GM19328 (cell line): Measurements from ENCODE around the gene SLC6A6.
"Not testable (repeated sequence)": the region's sequence is repeated elsewhere in the genome, so short reads cannot be mapped to it uniquely, and the experiment has no call there.

Source experiments
- ATAC-seq: cut with Tn5 transposase; IDR thresholded peaks from one replicate; pipeline ENCODE4 v1.9.1; 2021; ENCODE audit warnings: mild to moderate bottlenecking, moderate library complexity; ENCODE audit not compliant: unreplicated experiment

Gene SLC6A6

GRCh38 chr3:14397531-14397930, 4.9 kb upstream of the SLC6A6 start:
- ATAC-seq, result no peak

GRCh38 chr3:14397940-14398796, 4.2 kb upstream of the SLC6A6 start:
- no peak for ATAC-seq

- ATAC-seq, result no peak
These were observed 3.7 kb upstream of the SLC6A6 start for GRCh38 chr3:14398797-14399106.

GRCh38 chr3:14401692-14402303, 608 bp upstream of the SLC6A6 start:
- no peak for ATAC-seq

GRCh38 chr3:14403619-14404155, 1.3 kb downstream of the SLC6A6 start:
- no peak for ATAC-seq

GRCh38 chr3:14404186-14404585, 1.8 kb downstream of the SLC6A6 start:
- ATAC-seq, result no peak

- ATAC-seq, result no peak
These were observed 2.4 kb downstream of the SLC6A6 start for GRCh38 chr3:14404631-14405359.

- ATAC-seq, result no peak
These were observed 3.2 kb downstream of the SLC6A6 start for GRCh38 chr3:14405360-14406238.

DNA sequence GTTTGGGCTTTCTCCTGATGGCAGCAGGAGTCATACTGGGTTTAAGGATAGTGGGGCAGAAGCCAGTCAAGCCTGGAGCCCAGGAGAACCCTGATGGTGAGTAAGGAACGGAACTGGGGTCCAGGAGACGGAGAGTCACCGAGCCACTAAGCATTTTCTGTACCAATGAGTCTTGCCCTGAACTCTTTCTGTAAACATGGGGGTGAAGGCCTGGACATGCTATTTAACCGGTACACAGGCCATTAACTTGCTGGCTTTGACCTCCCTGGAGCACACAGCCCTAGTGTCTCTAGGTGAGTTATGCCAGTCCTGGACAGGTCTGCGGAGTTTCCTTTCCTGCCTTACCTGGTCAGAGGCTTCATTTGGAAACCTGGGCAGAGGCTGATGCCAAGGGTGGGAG, 3.9 kb downstream of the SLC6A6 start:
- ATAC-seq, result no peak

DNA sequence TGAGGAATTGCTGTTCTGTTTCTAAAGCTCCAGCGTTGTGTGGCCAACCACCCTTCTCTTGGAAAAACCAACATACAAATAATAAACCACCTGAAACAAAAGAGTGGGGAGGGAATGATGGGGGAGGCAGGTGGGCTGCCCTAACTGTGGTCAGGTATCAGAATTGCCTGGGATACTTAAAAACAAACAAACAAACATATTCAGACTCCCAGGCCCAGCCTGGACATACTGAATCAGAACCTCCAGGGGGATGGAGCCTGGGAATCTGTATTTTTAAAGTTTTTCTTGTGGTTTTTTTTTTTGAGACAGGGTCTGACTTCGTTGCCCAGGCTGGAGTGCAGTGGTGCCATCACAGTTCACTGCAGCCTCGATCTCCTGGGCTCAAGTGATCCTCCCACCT, 4.4 kb downstream of the SLC6A6 start:
- ATAC-seq, result no peak

DNA sequence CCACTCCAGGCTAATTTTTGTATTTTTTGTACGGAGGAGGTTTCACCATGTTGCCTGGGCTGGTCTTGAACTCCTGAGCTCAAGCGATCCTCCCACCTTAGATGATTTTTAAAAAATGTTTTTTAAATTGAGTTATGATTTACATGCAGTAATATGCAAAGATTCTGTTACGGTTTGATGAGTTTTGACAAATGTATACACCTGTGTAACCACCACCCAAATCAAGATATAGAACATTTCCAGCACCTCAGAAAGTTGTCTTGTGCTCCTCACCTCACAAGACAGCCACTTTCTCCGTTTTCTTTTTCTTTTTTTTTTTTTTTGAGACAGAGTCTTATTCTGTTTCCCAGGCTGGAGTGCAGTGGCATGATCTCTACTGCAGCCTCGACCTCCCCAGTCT, 4.8 kb downstream of the SLC6A6 start:
- ATAC-seq, result no peak

DNA sequence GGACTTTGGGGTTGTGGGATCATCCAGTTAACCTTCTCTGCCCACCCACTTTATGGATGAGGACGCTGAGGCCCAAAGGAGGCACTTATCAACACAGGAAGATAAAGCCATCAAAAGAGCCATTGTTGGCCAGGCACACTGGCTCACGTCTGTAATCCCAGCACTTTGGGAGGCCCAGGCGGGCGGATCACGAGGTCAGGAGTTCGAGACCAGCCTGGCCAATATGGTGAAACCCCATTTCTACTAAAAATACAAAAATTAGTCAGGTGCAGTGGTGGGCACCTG, 7.3 kb downstream of the SLC6A6 start:
- not testable (repeated sequence) for ATAC-seq

- ATAC-seq, result no peak
These were observed 7.7 kb downstream of the SLC6A6 start for GRCh38 chr3:14410106-14410502.

DNA sequence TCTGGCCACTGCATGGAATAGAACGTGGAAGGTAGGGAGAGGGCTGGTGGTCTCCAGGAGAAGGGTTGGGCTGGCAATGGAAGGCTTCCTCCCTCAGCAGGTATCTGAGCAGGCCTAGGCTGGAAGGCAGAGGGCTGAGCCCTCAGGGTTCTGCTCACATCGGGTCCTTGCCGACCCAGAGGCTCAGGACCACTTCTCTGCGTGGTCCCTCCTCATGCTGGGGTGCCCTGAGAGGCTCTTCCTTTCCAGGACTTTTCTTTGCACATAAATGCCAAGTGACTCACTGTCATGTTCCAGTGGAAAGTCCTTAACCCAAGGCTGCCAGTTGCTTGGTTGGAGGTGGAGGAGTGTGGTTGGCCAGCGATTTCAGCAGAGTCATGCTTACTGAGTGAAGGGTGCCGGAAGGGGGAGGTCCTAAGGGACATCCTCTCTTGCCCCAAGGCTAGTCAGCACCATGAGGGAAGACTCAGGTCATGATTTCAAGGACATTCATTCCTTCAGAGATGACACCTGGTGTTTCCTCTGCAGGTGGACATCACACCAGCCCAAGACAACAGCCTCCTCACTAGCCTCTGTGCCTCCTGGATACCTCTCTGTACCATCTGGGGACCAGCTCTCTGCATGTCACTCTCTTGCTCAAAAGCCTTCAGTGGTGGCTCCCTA, 8.2 kb downstream of the SLC6A6 start:
- no peak for ATAC-seq

- no peak for ATAC-seq
These were observed 8.7 kb downstream of the SLC6A6 start for GRCh38 chr3:14411166-14411526.

- no peak for ATAC-seq
These were observed 9.6 kb downstream of the SLC6A6 start for GRCh38 chr3:14411988-14412387.

GRCh38 chr3:14412831-14413380, 10.5 kb downstream of the SLC6A6 start:
- no peak for ATAC-seq

DNA sequence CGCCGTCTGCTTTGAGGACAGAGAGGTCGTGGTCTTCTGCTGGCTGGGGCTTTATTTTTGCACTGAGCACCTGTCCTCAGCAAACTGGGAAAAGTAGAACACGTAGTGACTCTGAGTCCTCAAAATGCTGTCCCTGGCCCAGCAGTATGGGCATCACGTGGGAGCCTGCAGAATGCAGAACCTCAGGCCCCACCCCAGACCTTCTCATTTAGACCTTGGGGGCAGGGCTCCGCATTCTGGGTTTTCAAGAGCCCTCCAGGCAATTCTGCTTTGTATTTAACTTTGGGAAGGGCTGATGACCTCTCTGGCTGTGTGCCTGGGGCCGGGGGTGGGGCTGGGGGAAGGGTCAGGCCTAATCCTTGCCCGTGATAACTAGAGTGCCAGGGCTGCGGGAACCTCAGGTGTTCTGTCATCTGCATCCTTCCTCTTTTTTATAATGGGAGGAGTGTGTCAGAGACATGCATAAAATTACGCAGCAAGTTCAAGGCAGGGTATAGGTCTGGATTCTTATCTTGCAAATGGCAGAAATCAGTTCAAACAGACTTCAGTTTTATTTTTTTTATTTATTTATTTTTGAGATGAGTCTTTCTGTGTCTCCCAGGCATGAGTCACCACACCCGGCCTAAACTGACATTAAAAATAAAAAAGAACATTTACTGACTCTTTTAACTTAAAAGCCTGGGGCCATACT, 11.1 kb downstream of the SLC6A6 start:
- no peak for ATAC-seq

DNA sequence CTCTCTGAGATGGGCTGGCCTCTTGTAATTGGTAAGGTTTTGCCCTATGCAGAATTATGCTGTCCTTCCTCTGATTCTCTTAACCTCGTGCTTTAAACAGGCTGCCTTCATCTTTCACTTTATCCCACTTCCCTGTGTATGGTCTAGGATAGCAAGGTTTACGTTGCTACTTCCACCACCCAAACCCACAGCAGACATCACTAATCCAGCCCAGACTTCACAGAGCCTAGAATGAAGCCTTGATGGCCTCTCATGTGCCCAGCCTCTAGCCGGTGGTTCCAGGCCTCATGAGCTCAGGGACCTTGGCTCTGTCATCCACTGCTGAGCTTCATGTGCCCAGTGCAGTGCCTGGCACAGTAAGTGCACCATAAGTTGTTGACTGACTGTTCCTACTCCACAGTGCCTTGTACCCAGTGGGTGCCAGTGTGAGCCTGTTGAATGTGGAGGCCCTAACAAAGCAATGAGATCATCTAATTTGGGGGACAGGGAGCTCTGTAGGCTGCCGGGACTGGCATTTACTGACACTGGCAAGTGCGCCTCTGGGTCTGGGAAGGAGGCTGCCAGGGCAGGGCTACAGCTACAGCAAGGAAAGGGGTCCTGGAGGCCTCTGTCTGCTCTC, 12.5 kb downstream of the SLC6A6 start:
- no peak for ATAC-seq
